Left kidney (tissue), 8 donors: ENCODE results near the gene EVI2B. TPM values are rescaled to one million over a fixed set of nuclear protein-coding genes. Genes with fewer than 3 reads are reported as not detected.
"Not testable (repeated sequence)": the region's sequence is repeated elsewhere in the genome, so short reads cannot be mapped to it uniquely, and the experiment has no call there.

Source experiments
- DNase-seq: peaks from one replicate; pipeline ENCODE4 v3.0.0-alpha.2; 2013
- long read RNA-seq, 8 donors: transcript quantifications; one replicate each; lab custom pipeline, GENCODE V29; 2026
- polyA plus RNA-seq: library from polyadenylated mRNA; unstranded; fragments of 120-200 nt; gene quantifications from one replicate; pipeline ENCODE4 v1.2.1, GENCODE V29; 2013; ENCODE audit not compliant: insufficient read length

Gene EVI2B
- 2.0 TPM for polyA plus RNA-seq
- long read RNA-seq, donor 1: 0 reads
- long read RNA-seq, donor 2: 0 reads
- long read RNA-seq, donor 3, partial matches to known transcripts: 0 of 2 reads
- long read RNA-seq, donor 3, other reads (novel, unspliced or antisense): 0 of 2 reads
- long read RNA-seq, donor 4: 0 reads
- long read RNA-seq, donor 5, partial matches to known transcripts: 0 of 2 reads
- long read RNA-seq, donor 5, other reads (novel, unspliced or antisense): 0 of 2 reads
- long read RNA-seq, donor 6, partial matches to known transcripts: 0 of 1 reads
- long read RNA-seq, donor 6, other reads (novel, unspliced or antisense): 0 of 1 reads
- long read RNA-seq, donor 7, partial matches to known transcripts: 0 of 3 reads
- long read RNA-seq, donor 7, other reads (novel, unspliced or antisense): 0 of 3 reads
- long read RNA-seq, donor 8: 0 reads

DNA sequence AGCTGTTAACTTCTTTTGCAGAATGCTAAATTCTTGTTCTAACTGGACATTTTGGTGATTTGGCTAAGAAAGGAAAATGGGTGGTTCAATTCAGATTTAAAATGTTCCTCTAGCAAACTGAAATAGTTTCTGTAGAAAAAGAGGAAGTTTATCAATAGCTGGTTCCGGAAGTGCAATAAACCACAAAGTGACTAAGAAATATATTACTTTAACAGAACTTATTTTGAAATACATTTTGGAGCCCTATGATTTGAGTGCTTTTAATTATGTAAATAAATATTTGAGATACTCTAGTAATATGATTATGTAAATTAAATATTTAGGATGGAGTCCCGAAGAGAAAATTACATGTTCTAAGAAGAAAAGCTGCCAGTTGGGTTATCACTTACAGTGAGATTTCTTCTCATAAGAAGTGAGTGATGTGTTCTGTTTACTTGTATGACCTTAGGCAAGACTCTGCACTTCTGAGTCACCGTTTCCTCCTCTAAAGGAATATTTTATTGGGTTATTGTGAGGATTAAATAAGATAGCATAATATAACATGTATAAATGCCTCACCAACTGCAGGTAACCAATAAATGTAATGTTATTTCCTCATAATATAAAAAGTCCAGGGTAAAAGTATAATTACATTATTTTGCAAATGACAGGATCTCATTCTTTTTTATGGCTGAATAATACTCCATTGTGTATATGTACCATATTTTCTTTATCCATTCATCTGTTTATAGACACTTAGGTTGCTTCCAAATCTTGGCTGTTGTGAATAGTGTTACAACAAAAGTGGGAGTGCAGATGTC is at the start of gene EVI2B:
Gene EVI2B (minus strand): TSS at position 73 of the 800 bp plus-strand sequence. CDS start 8,445 bp downstream, outside the sequence.
- no peak for DNase-seq

- DNase-seq: peak; percentile 19
Measured at GRCh38 chr17:31357839-31358394, 44.1 kb upstream of the EVI2B start.

- no peak for DNase-seq
Measured at GRCh38 chr17:31357091-31357490, 43.2 kb upstream of the EVI2B start.

- no peak for DNase-seq
Measured at GRCh38 chr17:31355935-31356334, 42.1 kb upstream of the EVI2B start.

DNA sequence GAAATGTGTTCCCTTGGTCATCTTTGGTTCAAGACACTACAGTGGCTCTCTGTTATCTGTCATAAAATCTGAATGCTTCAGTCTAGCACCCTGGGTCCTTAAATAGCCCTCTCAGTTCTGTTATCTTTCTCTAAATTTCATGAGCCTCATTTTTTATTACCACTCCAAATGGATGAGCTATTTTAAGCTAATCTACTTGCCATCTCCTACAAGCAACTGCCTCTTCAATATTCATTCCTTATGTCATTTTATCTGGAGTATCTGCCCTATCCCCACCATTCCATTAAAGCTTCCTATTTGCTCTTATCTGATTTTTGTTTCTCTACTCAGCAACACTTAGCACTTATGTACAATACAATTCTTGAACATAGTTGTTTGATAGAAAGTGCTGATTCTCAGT is 35.6 kb upstream of the EVI2B start:
- no peak for DNase-seq

- DNase-seq: not testable (repeated sequence)
Measured at GRCh38 chr17:31345191-31345747, 31.4 kb upstream of the EVI2B start.

GRCh38 chr17:31339906-31340661 is 26.2 kb upstream of the EVI2B start:
- DNase-seq: no peak

- DNase-seq: no peak
Measured at GRCh38 chr17:31329221-31329620, 15.4 kb upstream of the EVI2B start.

DNA sequence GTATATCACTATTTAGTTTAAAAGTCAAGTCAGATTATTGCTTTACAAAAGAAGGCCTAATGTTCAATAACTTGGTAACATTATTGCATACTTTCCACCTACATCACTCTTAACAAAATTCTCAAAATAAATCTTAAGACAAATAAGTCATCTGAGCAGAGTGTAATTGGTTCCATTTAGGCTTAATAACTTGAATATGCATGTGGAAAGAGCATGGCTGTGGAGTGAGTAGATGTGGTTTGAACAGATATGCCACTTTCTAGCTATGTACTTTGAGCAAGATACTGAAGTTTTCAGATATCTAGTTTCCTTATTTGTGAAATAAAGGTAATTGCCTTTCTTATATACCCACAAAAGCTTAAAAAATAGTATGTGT is 14.3 kb upstream of the EVI2B start:
- DNase-seq: no peak

DNA sequence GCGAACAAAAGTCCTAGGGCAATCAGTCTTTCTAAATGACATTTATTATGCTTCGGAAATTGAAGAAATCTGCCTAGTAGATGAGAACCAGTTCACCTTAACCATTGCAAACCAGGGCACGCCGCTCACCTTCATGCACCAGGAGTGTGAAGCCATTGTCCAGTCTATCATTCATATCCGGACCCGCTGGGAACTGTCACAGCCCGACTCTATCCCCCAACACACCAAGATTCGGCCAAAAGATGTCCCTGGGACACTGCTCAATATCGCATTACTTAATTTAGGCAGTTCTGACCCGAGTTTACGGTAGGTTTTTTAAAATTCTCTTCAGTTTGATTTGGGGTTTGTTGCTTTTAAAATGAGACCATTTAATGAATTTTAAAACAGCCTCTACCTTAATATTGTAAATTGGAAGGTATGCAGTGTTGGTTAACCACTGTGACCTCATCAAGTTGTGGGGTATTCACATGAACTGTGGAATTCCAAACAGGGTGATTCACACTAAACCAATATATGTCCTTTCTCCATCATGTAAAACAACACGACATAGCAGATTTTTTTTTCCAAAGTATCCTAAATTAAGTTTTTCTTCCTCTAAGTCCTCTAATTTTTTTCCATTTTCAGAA is 13.8 kb upstream of the EVI2B start:
- no peak for DNase-seq

- DNase-seq: no peak
Measured at GRCh38 chr17:31323551-31323950, 9.7 kb upstream of the EVI2B start.

- no peak for DNase-seq
Measured at GRCh38 chr17:31321966-31322365, 8.1 kb upstream of the EVI2B start.

- no peak for DNase-seq
Measured at GRCh38 chr17:31321481-31321880, 7.6 kb upstream of the EVI2B start, which contains the start of gene EVI2A. EVI2A (minus strand) TSS chr17:31321622; CDS start chr17:31319013, 2,609 bp downstream.

DNA sequence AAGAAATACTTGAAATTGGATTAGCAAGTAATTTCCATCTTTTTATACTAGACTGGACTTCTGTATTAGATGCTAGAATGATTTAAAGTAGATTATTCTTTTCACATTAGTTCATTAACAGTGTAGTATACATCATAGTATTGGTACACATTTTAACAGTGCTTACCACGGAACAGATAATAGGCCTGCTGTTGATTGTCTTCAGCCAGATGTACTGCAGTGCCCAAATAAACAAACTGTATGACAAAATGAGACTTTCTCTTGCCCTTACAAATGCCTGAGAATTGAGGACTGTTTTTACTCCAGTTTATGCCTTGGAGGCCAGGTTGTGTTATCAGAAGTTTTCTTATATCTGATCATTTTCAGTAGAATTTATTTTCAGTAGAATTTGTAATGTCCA is 6.9 kb upstream of the EVI2B start:
- no peak for DNase-seq

DNA sequence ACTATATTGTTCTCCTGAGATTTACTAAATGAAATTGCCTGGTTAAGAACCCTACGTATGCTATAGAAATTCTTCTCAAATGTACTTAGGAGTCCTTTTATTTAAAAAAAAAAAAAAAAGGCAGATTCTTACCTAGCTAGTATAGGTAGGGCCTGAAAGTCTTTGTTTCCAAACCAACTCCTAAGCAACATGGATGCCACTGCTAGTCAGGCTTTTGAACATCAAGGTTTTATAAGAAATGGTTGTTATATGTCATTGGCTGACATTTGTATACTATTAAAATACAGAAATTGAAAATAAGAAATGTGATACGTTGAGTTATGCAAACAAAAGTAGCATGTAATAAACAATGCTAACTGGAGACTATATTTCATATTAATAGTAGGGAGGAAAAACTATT is 6.4 kb upstream of the EVI2B start:
- no peak for DNase-seq

DNA sequence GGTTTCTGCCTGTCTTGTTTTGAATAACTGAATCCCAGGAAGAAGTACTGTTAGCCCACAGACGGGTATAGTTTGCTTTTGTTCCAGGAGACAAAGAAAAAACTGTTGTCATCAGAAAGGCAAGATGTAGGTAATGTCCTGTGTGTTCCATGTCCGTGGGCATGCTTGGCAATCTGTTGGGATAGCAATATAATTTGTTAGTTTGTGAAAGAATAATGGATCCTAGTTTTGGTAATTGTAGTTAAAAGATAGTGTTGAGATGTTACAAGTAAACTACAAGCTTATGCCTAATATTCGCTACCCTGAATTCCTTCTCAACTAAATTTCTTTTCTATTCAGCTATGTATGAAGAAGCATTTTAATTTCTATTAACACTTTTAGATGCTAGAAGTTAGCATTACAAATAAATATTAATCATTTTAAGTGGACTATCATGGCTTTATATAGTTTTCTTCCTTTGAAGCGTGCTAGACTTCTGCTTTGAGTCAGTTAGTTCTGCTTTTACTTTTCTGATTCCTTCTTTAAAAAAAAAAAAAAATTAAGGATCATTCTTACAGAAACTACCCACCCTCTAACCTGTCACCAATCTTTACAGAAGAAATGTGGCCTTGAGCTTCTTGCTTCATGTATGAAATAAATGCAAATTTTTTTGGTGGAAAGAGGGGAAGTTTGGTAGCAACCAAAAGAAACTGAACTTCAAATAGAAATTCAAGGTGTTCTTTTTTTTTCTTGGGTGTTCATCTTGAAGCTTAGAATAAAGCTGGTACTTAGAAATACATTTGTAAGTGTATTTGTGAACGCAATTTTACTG is 5.2 kb upstream of the EVI2B start:
- no peak for DNase-seq

DNA sequence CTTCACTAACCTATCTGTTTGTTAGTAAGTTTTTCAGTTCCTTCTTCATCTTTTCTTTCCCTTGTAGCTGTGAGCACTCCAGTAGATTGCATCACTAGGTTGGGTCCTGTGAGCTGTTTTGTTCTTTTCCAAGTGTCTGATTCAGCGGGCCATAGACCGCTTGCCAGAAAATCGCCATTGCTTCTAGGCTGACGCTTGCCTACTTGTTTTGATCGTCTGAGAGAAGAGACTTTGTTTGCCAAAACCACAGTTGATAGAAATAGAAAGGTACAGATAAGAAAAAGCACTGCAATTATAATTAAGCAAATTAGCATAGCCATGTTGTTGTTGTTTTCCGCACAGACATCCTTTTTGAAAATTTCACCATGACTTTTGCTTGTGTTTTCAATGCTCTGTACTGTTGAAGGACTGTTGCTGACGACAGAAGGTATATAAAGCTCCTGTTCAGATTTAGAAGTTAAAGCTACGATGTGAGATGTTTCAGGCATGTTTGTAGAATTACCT is 4.5 kb upstream of the EVI2B start:
- no peak for DNase-seq

GRCh38 chr17:31314782-31315100 is 887 bp upstream of the EVI2B start:
- no peak for DNase-seq

DNA sequence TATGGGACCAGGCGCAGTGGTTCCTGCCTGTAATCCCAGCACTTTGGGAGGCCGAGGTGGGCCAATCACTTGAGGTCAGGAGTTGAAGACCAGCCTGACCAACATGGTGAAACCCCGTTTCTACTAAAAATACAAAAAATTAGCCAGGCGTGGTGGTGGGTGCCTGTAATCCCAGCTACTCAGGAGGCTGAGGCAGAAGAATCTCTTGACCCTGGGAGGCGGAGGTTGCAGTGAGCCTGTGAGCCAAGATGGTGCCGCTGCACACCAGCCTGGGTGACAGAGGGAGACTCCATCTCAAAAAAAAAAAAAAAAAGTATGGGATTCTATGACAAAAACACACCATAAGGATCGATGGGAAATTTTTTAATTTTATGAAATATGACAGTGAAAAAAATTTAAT is 1.6 kb downstream of the EVI2B start:
- DNase-seq: not testable (repeated sequence)

- no peak for DNase-seq
Measured at GRCh38 chr17:31311526-31311925, 2.3 kb downstream of the EVI2B start.
